ENCODE results near the gene SCIN. TPM values are rescaled to one million over a fixed set of nuclear protein-coding genes. Genes with fewer than 3 reads are reported as not detected.
"Not testable (repeated sequence)": the region's sequence is repeated elsewhere in the genome, so short reads cannot be mapped to it uniquely, and the experiment has no call there.

Gene SCIN
- total and polyA plus RNA-seq, 8 donors, result 2.5 to 49.2 (median 7.3) TPM

GRCh38 chr7:12643644-12644043 lies 73.1 kb downstream of the SCIN start:
- H3K36me3 ChIP-seq, result no peaks in the 10 kb centered on the region
- H3K4me1 ChIP-seq, result peaks cover 2 to 24% (median 9%) of the 10 kb centered on the region in 4 donors
- no peaks in the 10 kb centered on the region for H3K27me3 ChIP-seq
- no peak for DNase-seq
- intact Hi-C loops (cut with DNase I; ENCODE audit: low total_unique reads), result no loop called here
- no peaks in the 10 kb centered on the region for H3K9me3 ChIP-seq
- peak overlapping the region in 1 of 5 donors; percentile 10 for H3K27ac ChIP-seq
- TF ChIP-seq POLR2A (IDR thresholded peaks at IDR 0.05), result no peak
- TF ChIP-seq EP300 (IDR thresholded peaks at IDR 0.05), result no peak
- no peak for TF ChIP-seq CTCF (IDR thresholded peaks at IDR 0.05)
- no peak for TF ChIP-seq POLR2AphosphoS5 (IDR thresholded peaks at IDR 0.05)
- 92 to 93% (median 93%) methylated on average over 5 of the region's 5 CpGs for WGBS, 5 donors
- H3K4me3 ChIP-seq, result no peak overlapping the region

- 74 to 88% (median 80%) methylated on average over 6 of the region's 6 CpGs for WGBS, 5 donors
Observed at GRCh38 chr7:12645212-12645611, 74.7 kb downstream of the SCIN start.

GRCh38 chr7:12646139-12646538 lies 75.6 kb downstream of the SCIN start:
- H3K27ac ChIP-seq, result peak overlapping the region in 1 of 5 donors; percentile 45
- no peak overlapping the region for H3K4me3 ChIP-seq
- 55 to 77% (median 60%) methylated on average over 1 of the region's 1 CpG for WGBS, 5 donors
- H3K4me1 ChIP-seq, result peaks cover 0 to 26% (median 2%) of the 10 kb centered on the region in 4 donors
- H3K9me3 ChIP-seq, result no peaks in the 10 kb centered on the region
- DNase-seq, result no peak
- no peak for TF ChIP-seq POLR2A (IDR thresholded peaks at IDR 0.05)
- TF ChIP-seq POLR2AphosphoS5 (IDR thresholded peaks at IDR 0.05), result no peak
- H3K27me3 ChIP-seq, result no peaks in the 10 kb centered on the region
- intact Hi-C loops (cut with DNase I; ENCODE audit: low total_unique reads), result no loop called here
- H3K36me3 ChIP-seq, result no peaks in the 10 kb centered on the region

More at GRCh38 chr7:12645212-12645611, 74.7 kb downstream of the SCIN start:
- H3K36me3 ChIP-seq; H3K4me3 ChIP-seq; H3K9me3 ChIP-seq; H3K27ac ChIP-seq; H3K27me3 ChIP-seq; intact Hi-C loops (cut with DNase I; ENCODE audit: low total_unique reads); DNase-seq: not testable (repeated sequence)
- peaks cover 0 to 20% (median 2%) of the 10 kb centered on the region in 4 donors for H3K4me1 ChIP-seq

DNA sequence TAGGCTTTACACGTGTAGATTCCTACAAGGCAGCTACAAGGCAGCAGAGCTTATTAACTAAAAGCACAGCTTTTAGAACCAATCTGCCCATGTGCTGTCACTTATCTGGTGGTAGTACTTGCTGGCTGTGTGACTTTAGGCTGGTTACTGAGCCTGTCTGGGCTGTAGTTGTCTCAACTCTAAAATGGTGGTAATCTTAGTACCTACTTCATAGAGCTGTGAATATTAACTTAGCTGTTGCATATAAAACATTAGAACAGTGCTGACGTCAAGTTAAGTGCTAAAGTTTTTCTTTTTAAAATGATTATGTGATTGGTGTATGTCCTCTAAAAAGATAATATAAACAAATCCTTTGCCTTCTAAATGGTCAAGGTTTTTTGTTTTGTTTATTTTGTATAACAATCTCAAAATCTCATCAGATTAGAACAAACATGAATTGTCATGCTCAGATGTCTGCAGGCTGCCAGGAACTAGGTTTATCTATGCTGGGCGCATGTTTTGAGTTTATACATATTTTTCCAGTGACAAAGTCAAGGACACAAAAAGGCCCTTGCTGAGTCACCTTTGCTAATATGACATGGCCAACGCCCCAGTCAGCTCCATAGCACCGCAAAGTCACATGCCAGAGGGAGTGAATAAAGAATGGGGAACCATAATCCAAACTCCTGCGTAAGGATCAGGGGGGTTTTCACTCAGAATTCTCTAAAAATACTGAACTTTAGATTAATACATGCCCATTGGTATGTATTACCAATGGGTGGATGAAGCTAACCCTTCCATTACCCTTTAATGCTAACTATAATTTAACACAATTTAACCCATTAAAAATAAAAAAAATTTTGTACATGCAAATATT lies 77.1 kb downstream of the SCIN start:
- Histone ChIP-seq H3K27me3 (no peaks in the 10 kb centered on the region), H3K4me3 (no peak overlapping the region), H3K36me3 (no peaks in the 10 kb centered on the region), H3K4me1 (peaks cover 0 to 30% (median 3%) of the 10 kb centered on the region in 4 donors), H3K27ac (peak overlapping the region in 3 of 5 donors; percentile 14 to 51 (median 27)), H3K9me3 (no peaks in the 10 kb centered on the region)
- intact Hi-C loops (cut with DNase I; ENCODE audit: low total_unique reads), result no loop called here
- 44 to 53% (median 47%) methylated on average over 6 of the region's 6 CpGs for WGBS, 5 donors
- TF ChIP-seq POLR2AphosphoS5 (IDR thresholded peaks at IDR 0.05), result peak in 1 of 3 donors; percentile 67
- no peak for TF ChIP-seq POLR2A (IDR thresholded peaks at IDR 0.05)
- DNase-seq, result peak; percentile 60 to 64

- peaks cover 0 to 30% (median 9%) of the 10 kb centered on the region in 4 donors for H3K4me1 ChIP-seq
- no peaks in the 10 kb centered on the region for H3K36me3 ChIP-seq
- H3K9me3 ChIP-seq, result no peaks in the 10 kb centered on the region
- no peak overlapping the region for H3K4me3 ChIP-seq
- no peak for TF ChIP-seq POLR2AphosphoS5 (IDR thresholded peaks at IDR 0.05)
- TF ChIP-seq POLR2A (IDR thresholded peaks at IDR 0.05), result no peak
- TF ChIP-seq EP300 (IDR thresholded peaks at IDR 0.05), result no peak
- no peak for TF ChIP-seq CTCF (IDR thresholded peaks at IDR 0.05)
- no peaks in the 10 kb centered on the region for H3K27me3 ChIP-seq
- WGBS, 5 donors, result 58 to 77% (median 67%) methylated on average over 4 of the region's 4 CpGs
- H3K27ac ChIP-seq, result peak overlapping the region in 1 of 5 donors; percentile 71
- no peak for DNase-seq
- intact Hi-C loops (cut with DNase I; ENCODE audit: low total_unique reads), result no loop called here
Observed at GRCh38 chr7:12648704-12649261, 78.3 kb downstream of the SCIN start.
